Glomerular endothelial cell (primary cell): ENCODE data around the gene STRIP2. TPM values are rescaled to one million over a fixed set of nuclear protein-coding genes. Genes with fewer than 3 reads are reported as not detected.
"Not testable (repeated sequence)": the region's sequence is repeated elsewhere in the genome, so short reads cannot be mapped to it uniquely, and the experiment has no call there.

Experiments used
- DNase-seq: peaks from one replicate; pipeline ENCODE4 v3.0.0-alpha.2; 2011; ENCODE audit warnings: low read depth, low spot score; ENCODE audit errors: extremely low read depth
- total RNA-seq: library from RNA; depleted of rRNA; stranded (reverse); fragments of >200 nt; gene quantifications from 2 replicates; pipeline ENCODE4 v1.2.3, GENCODE V29; 2015

STRIP2 gene
- total RNA-seq, 1 donor from 2014 or later = 7.2 TPM

DNA sequence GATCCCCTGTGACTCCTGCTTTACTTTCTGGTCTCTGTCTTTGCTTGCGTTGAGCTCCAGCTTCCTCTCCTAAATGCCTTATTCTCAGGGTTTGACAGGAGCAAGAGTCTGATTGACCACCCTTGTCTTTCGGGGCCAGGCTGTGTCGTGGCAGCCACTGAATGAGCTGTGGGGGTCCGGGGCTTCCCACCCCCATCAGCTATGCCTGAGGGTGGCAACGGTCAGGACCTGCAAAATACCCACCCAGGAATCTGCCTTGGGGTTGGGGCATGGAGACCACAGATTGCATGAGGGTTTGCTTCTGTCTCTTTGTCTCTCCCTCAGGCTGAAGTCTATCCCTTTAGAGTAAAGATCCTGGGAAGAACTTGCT is 88.7 kb downstream of the STRIP2 start:
- no peak for DNase-seq

GRCh38 chr7:129523924-129524323 is 89.7 kb downstream of the STRIP2 start:
- DNase-seq = no peak

DNA sequence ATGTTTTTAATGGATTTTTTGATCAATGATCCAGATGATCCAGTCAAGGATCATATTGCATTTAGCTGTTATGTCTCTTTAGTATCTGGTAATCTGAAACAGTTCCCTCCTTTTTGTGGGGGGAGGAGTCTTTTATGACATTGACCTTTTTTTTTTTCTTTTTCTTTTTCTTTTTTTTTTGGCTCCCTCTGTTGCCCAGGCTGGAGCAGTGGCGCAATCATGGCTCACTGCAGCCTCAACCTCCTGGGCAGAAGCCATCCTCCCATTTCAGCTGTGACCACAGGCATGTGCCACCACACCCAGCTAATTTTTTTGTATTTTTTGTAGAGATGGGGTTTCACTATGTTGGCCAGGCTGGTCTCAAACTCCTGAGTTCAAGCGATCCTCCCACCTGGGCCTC is 90.2 kb downstream of the STRIP2 start:
- DNase-seq = not testable (repeated sequence)

DNA sequence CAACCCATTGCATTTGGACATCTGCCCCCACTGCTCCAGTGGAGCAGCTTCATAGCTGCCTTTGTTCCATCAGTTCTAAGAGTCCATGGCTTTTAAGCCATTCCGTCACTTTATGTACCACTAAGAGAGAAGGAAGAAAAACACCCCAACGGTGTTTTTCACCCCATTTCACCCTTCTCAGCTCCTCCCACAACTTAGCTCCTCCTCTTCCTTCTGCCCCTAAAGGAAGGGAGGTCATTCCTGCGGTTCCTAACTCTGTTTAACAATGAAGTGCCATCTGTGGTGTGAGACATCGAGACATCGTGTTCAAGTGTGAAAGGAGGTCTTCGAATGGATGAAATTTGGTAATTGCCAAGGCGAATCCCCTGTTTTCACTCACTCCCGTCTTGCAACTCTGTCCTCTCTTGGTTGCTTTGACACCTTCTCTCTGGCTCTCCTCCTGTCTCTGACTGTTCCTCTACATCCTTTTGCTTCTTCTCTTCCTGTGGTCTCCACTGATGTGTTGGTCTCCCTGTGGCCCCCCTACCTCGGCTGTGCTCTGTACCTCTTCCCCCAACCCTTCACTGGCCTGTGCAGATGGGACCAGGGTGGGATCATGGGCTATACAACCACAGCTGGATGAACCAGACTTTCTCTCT is 91.1 kb downstream of the STRIP2 start:
- DNase-seq = no peak

GRCh38 chr7:129529643-129530042 is 95.4 kb downstream of the STRIP2 start:
- DNase-seq = no peak

DNA sequence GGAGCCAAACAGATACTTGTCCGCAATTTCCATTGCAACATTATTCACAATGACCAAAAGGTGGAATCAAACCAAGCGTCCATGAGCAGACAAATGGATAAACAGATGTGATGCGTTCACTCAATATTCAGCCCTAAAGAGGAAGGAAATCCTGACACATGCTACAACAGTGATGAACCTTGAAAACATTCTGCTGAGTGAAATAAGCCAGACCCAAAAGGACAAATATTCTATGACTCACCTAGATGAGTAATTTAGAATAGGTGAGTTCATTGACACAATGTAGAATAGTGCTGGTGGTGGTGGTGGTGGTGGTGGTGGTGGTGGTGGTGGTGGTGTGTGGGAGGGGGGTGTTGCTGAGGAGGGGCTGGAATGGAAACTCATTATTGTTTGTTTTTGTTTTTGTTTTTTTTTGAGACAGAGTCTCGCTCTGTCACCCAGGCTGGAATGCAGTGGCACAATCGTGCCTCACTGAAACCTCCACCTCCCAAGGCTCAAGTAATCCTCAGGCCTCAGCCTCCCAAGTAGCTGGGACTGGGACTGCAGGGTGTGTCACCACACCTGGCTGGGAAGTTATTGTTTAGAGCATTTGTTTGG is 96.7 kb downstream of the STRIP2 start:
- peak; percentile 36 for DNase-seq

- DNase-seq = no peak
Measured at GRCh38 chr7:129531721-129532120, 97.5 kb downstream of the STRIP2 start.

GRCh38 chr7:129532375-129532774 is 98.1 kb downstream of the STRIP2 start:
- no peak for DNase-seq

DNA sequence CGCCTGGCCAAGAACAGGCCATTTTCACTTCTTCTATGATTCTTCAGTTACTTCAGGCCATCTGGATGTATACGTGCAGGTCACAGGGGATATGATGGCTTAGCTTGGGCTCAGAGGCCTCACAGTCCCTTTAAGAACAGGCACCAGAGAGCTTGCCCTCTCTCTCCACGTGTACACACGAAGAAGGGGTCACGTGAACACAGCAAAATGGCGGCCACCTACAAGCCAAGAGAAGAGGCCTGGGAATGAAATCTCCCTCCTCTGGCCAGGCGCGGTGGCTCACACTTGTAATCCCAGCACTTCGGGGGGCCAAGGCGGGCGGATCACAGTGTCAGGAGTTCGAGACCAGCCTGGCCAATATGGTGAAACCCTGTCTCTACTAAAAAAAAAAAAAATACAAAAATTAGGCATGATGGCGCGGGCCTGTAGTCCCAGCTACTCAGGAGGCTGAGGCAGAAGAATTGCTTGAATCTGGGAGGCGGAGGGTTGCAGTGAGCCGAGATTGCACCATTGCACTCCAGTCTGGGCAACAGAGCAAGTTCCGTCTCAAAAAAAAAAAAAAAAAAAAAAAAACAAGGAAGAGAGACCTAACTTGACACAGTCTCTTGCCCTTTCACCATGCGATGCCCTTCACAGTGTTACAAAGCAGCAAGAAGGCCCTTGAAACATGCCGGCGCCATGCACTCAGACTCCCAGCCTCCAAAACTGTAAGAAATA is 100.5 kb downstream of the STRIP2 start:
- DNase-seq = not testable (repeated sequence)

GRCh38 chr7:129535896-129536295 is 101.7 kb downstream of the STRIP2 start:
- no peak for DNase-seq

GRCh38 chr7:129536323-129536722 is 102.1 kb downstream of the STRIP2 start:
- no peak for DNase-seq

Other genes starting within 250 kb of the STRIP2 start
- 6.2 and 6.5 TPM in 2 replicates for gene SMO, start 245.8 kb upstream of the STRIP2 start, total RNA-seq
- gene AHCYL2, start 209.4 kb upstream of the STRIP2 start, total RNA-seq = 12.1 and 12.4 TPM in 2 replicates
- gene SMKR1, start 68.1 kb downstream of the STRIP2 start, total RNA-seq = 2.0 TPM in 1 of 2 replicates, not detected in the other
- gene NRF1, start 177.3 kb downstream of the STRIP2 start, total RNA-seq = 12.2 and 14.6 TPM in 2 replicates